Measurements from ENCODE around the gene TLN1.
A peak's percentile ranks its signal among the peaks of the same experiment; 100 is the strongest.

TLN1 gene

GRCh38 chr9:35683323-35683722 is 48.7 kb downstream of the TLN1 start:
- DNase-seq, result no peak

GRCh38 chr9:35682520-35683315 is 49.3 kb downstream of the TLN1 start:
- DNase-seq, result no peak

- DNase-seq, result no peak
Measured at GRCh38 chr9:35682051-35682450, 49.9 kb downstream of the TLN1 start.

- DNase-seq, result no peak
Measured at GRCh38 chr9:35681341-35682002, 50.5 kb downstream of the TLN1 start.

GRCh38 chr9:35680331-35681105 is 51.5 kb downstream of the TLN1 start:
- DNase-seq, result no peak

- DNase-seq, result no peak
Measured at GRCh38 chr9:35679766-35680330, 52.1 kb downstream of the TLN1 start.

GRCh38 chr9:35679091-35679490 is 52.9 kb downstream of the TLN1 start:
- DNase-seq, result no peak

- DNase-seq, result peak; percentile 86
Measured at GRCh38 chr9:35675732-35676392, 56.1 kb downstream of the TLN1 start.

GRCh38 chr9:35675204-35675603 is 56.8 kb downstream of the TLN1 start:
- peak; percentile 62 for DNase-seq

GRCh38 chr9:35674025-35674361 is 58.0 kb downstream of the TLN1 start:
- DNase-seq, result no peak

- DNase-seq, result peak; percentile 67
Measured at GRCh38 chr9:35673132-35674024, 58.6 kb downstream of the TLN1 start, which contains the start of gene CA9. Gene CA9, plus strand, starts transcription at chr9:35673928. Its CDS starts 32 bp downstream, at chr9:35673960.

GRCh38 chr9:35669331-35670145 is 62.5 kb downstream of the TLN1 start:
- peak; percentile 76 for DNase-seq

- no peak for DNase-seq
Measured at GRCh38 chr9:35667939-35668338, 64.1 kb downstream of the TLN1 start.

GRCh38 chr9:35666549-35666948 is 65.4 kb downstream of the TLN1 start:
- no peak for DNase-seq

- DNase-seq, result no peak
Measured at GRCh38 chr9:35666045-35666444, 66.0 kb downstream of the TLN1 start.

- no peak for DNase-seq
Measured at GRCh38 chr9:35665471-35665818, 66.5 kb downstream of the TLN1 start.

GRCh38 chr9:35664531-35665470 is 67.2 kb downstream of the TLN1 start, which contains the start of gene ARHGEF39:
Gene ARHGEF39, minus strand, starts transcription at chr9:35665195. Its CDS starts 26 bp downstream, at chr9:35665169.
- DNase-seq, result peak; percentile 96

- DNase-seq, result no peak
Measured at GRCh38 chr9:35662437-35662836, 69.6 kb downstream of the TLN1 start.

GRCh38 chr9:35661756-35662350 is 70.1 kb downstream of the TLN1 start:
- no peak for DNase-seq

Data from NCI-H69 (cell line).